SK-N-SH treated with all-trans-retinoic acid at 6 μM for 48 hours (cell line): ENCODE results near the gene SYTL4.

Experiments
- ATAC-seq: fragments of 200-7000 bp; cut with Tn5 transposase; 3 replicates; pipeline ENCODE4 v1.9.1; 2020; ENCODE audit warnings: mild to moderate bottlenecking, moderate library complexity
- ARNTL ChIP-seq: fragments of 450-650 bp; formaldehyde crosslinking; IDR thresholded peaks from 2 replicates; pipeline ENCODE4 v1.5.0; 2020; ENCODE audit warnings: low read depth, mild to moderate bottlenecking, moderate library complexity, borderline replicate concordance
- BACH2 ChIP-seq: fragments of 250-450 bp; sonication (Bioruptor Pico); IDR thresholded peaks from 2 replicates; pipeline ENCODE4 v1.9.0; 2021; ENCODE audit warnings: mild to moderate bottlenecking, borderline replicate concordance
- CSDC2 ChIP-seq: fragments of 250-450 bp; sonication (Bioruptor Pico); IDR thresholded peaks from 2 replicates; pipeline ENCODE4 v1.5.0; 2020; ENCODE audit warnings: mild to moderate bottlenecking, moderate library complexity
- ESRRG ChIP-seq: fragments of 250-450 bp; sonication (Bioruptor Pico); IDR thresholded peaks from 2 replicates; pipeline ENCODE4 v1.6.1; 2021; ENCODE audit warnings: mild to moderate bottlenecking
- GLIS3 ChIP-seq: fragments of 250-450 bp; sonication (Bioruptor Pico); IDR thresholded peaks from 2 replicates; pipeline ENCODE4 v1.5.0; 2020; ENCODE audit warnings: mild to moderate bottlenecking, moderate library complexity
- ISL1 ChIP-seq: fragments of 250-450 bp; sonication (Bioruptor Pico); IDR thresholded peaks from 2 replicates; pipeline ENCODE4 v2.1.2; 2022; ENCODE audit warnings: mild to moderate bottlenecking, moderate library complexity
- OSR1 ChIP-seq: fragments of 250-450 bp; sonication (Bioruptor Pico); IDR thresholded peaks from 2 replicates; pipeline ENCODE4 v1.8.0; 2022; ENCODE audit warnings: moderate library complexity, mild to moderate bottlenecking, inconsistent platforms
- POU6F1 ChIP-seq: fragments of 250-450 bp; sonication (Bioruptor Pico); IDR thresholded peaks from 2 replicates; pipeline ENCODE4 v1.8.0; 2021; ENCODE audit warnings: low read depth, mild to moderate bottlenecking, moderate library complexity, borderline replicate concordance
- PPARA ChIP-seq: fragments of 250-450 bp; sonication (Bioruptor Pico); IDR thresholded peaks from 2 replicates; pipeline ENCODE4 v1.5.0; 2020; ENCODE audit warnings: mild to moderate bottlenecking, borderline replicate concordance
- RARB ChIP-seq: fragments of 250-450 bp; sonication (Bioruptor Pico); IDR thresholded peaks from 2 replicates; pipeline ENCODE4 v1.8.0; 2021; ENCODE audit warnings: mild to moderate bottlenecking, moderate library complexity
- SNAI2 ChIP-seq: fragments of 250-450 bp; sonication (Bioruptor Pico); IDR thresholded peaks from 2 replicates; pipeline ENCODE4 v1.5.0; 2020; ENCODE audit warnings: mild to moderate bottlenecking, moderate library complexity
- TCF4 ChIP-seq: fragments of 250-450 bp; sonication (Bioruptor Pico); IDR thresholded peaks from 2 replicates; pipeline ENCODE4 v1.8.0; 2021; ENCODE audit warnings: mild to moderate bottlenecking, moderate library complexity, borderline replicate concordance
- TOX ChIP-seq: fragments of 250-450 bp; sonication (Bioruptor Pico); IDR thresholded peaks from 2 replicates; pipeline ENCODE4 v1.8.0; 2021; ENCODE audit warnings: mild to moderate bottlenecking, moderate library complexity, borderline replicate concordance
- ZC3H10 ChIP-seq: fragments of 250-450 bp; sonication (Bioruptor Pico); IDR thresholded peaks from 2 replicates; pipeline ENCODE4 v1.5.1; 2021; ENCODE audit warnings: mild to moderate bottlenecking, moderate library complexity
- ZFP3 ChIP-seq: fragments of 250-450 bp; sonication (Bioruptor Pico); IDR thresholded peaks from 2 replicates; pipeline ENCODE4 v1.5.0; 2020; ENCODE audit warnings: mild to moderate bottlenecking, moderate library complexity
- ZFP30 ChIP-seq: fragments of 450-650 bp; formaldehyde crosslinking; IDR thresholded peaks from 2 replicates; pipeline ENCODE4 v1.5.0; 2022; ENCODE audit warnings: mild to moderate bottlenecking, moderate library complexity
- ZNF565 ChIP-seq: fragments of 450-650 bp; formaldehyde crosslinking; conservative IDR thresholded peaks from 2 replicates; pipeline ENCODE4 v1.5.0; 2020; ENCODE audit warnings: low read depth, mild to moderate bottlenecking, moderate library complexity
- ZNF8 ChIP-seq: fragments of 450-650 bp; formaldehyde crosslinking; IDR thresholded peaks from 2 replicates; pipeline ENCODE4 v1.5.0; 2020; ENCODE audit warnings: mild to moderate bottlenecking, moderate library complexity
- TF ChIP-seq, protein P1 (sequence below): fragments of 250-450 bp; sonication (Bioruptor Pico); IDR thresholded peaks from 2 replicates; pipeline ENCODE4 v1.5.1; 2020; ENCODE audit warnings: low read depth, mild to moderate bottlenecking, moderate library complexity
- TF ChIP-seq, protein P2 (sequence below): fragments of 250-450 bp; sonication (Bioruptor Pico); IDR thresholded peaks from 2 replicates; pipeline ENCODE4 v1.8.0; 2020; ENCODE audit warnings: mild to moderate bottlenecking, moderate library complexity, borderline replicate concordance

SYTL4 gene

DNA sequence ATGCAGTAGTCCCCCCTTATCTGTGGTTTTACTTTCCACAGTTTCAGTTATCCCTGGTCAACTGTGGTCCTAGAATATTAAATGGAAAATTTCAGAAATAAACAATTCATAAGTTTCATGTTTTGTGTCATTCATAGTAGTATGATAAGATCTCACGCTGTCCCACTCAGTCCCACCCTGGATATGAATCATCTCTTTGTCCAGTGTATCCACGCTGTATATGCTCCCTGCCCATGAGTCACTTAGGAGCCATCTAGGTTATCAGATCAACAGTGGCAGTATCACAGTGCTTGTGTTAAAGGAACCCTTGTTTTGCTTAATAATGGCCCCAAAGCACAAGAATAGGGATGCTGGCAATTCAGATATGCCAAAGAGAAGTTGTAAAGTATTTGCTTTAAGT lies 16.2 kb upstream of the SYTL4 start:
- peak; percentile 46; the same call in 1 of the 3 replicates for ATAC-seq
- TF ChIP-seq ZNF8 (no peak), ARNTL (CRISPR knock-in tag) (no peak), CSDC2 (CRISPR knock-in tag) (no peak), OSR1 (CRISPR knock-in tag) (no peak), ZNF565 (CRISPR knock-in tag) (no peak), ZFP30 (CRISPR knock-in tag) (no peak), PPARA (CRISPR knock-in tag) (no peak), ESRRG (no peak)
- TF ChIP-seq, protein P1, sequence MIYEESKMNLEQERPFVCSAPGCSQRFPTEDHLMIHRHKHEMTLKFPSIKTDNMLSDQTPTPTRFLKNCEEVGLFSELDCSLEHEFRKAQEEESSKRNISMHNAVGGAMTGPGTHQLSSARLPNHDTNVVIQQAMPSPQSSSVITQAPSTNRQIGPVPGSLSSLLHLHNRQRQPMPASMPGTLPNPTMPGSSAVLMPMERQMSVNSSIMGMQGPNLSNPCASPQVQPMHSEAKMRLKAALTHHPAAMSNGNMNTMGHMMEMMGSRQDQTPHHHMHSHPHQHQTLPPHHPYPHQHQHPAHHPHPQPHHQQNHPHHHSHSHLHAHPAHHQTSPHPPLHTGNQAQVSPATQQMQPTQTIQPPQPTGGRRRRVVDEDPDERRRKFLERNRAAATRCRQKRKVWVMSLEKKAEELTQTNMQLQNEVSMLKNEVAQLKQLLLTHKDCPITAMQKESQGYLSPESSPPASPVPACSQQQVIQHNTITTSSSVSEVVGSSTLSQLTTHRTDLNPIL = no peak

DNA sequence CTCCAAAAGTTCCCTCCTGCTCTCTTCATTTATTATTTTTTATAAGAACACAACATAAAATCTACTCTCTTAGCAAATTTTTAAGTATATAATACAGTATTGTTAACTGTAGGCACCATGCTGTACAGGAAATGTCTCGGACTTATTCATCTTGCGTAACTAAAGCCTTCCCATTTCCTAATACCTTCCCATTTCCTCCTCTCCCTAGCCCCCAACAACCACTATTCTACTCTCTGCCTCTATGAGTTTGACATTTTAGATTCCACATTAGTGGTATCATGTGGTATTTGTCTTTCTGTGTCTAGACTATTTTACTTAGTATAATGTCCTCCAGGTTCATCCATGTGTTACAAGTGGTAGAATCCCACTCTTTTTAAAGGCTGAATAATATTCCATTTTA lies 15.8 kb upstream of the SYTL4 start:
- ATAC-seq = no peak
- no peak for TF ChIP-seq ARNTL (CRISPR knock-in tag)
- no peak for TF ChIP-seq OSR1 (CRISPR knock-in tag)
- no peak for TF ChIP-seq PPARA (CRISPR knock-in tag)
- no peak for TF ChIP-seq ISL1 (CRISPR knock-in tag)
- TF ChIP-seq ZC3H10 = no peak
- no peak for TF ChIP-seq POU6F1 (CRISPR knock-in tag)
- TF ChIP-seq, protein P2, sequence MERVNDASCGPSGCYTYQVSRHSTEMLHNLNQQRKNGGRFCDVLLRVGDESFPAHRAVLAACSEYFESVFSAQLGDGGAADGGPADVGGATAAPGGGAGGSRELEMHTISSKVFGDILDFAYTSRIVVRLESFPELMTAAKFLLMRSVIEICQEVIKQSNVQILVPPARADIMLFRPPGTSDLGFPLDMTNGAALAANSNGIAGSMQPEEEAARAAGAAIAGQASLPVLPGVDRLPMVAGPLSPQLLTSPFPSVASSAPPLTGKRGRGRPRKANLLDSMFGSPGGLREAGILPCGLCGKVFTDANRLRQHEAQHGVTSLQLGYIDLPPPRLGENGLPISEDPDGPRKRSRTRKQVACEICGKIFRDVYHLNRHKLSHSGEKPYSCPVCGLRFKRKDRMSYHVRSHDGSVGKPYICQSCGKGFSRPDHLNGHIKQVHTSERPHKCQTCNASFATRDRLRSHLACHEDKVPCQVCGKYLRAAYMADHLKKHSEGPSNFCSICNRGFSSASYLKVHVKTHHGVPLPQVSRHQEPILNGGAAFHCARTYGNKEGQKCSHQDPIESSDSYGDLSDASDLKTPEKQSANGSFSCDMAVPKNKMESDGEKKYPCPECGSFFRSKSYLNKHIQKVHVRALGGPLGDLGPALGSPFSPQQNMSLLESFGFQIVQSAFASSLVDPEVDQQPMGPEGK (CRISPR knock-in tag) = no peak
- TF ChIP-seq, all 23 proteins: peak for 0

DNA sequence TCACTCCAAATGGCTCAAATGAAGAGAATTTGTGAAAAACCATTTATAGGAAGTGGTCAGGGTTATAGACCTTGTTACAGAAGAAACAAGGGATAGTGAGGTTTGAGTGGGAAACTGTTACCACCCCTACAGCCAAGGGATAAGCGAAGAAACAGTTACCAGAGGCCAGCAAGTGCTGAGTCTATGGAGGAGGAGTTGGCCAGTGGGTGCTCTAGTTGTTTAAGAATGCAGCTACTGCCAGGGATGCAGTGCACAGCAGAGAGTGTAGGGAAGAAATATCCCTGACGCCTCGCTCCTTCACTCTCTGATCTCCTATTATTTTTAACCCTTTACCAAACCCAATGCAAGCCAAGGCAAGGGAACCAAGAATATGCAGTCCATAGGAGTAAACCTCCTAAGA lies 15.2 kb upstream of the SYTL4 start:
- ATAC-seq = no peak
- TF ChIP-seq ZFP3 (CRISPR knock-in tag) (no peak), CSDC2 (CRISPR knock-in tag) (no peak), SNAI2 (CRISPR knock-in tag) (no peak), ISL1 (CRISPR knock-in tag) (no peak), BACH2 (CRISPR knock-in tag) (no peak), ZC3H10 (no peak), RARB (CRISPR knock-in tag) (no peak), POU6F1 (CRISPR knock-in tag) (no peak)
- TF ChIP-seq, protein P1 = no peak

GRCh38 chrX:100745806-100746537 lies 14.1 kb upstream of the SYTL4 start:
- ATAC-seq = no peak
- no peak for TF ChIP-seq TOX (CRISPR knock-in tag)
- no peak for TF ChIP-seq ARNTL (CRISPR knock-in tag)
- no peak for TF ChIP-seq SNAI2 (CRISPR knock-in tag)
- TF ChIP-seq, all 23 proteins: peak for 0

DNA sequence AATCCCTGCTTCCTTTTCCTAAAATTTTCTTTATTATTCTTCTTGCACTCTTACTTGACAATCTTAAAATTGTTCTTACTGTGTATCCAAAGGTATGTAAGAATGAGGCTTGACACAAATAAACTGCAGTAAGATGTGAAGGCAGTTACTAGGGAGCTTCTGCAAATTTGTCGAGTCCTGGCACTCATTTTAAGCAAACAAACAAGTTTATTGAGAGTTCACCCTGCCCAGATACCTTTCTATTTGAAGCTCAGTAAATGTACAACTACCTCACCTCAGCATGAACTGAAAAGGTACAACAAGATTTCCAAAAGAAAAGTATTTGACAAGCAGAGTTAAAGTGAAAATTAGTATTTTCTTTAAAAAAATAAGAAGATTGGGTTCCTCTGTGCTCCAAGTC lies 13.3 kb upstream of the SYTL4 start:
- TF ChIP-seq TOX (CRISPR knock-in tag) = no peak
- TF ChIP-seq TCF4 (CRISPR knock-in tag) = no peak
- no peak for TF ChIP-seq ZFP3 (CRISPR knock-in tag)
- TF ChIP-seq GLIS3 = no peak
- TF ChIP-seq RARB (CRISPR knock-in tag) = no peak
- TF ChIP-seq CSDC2 (CRISPR knock-in tag) = no peak
- TF ChIP-seq, protein P2 (CRISPR knock-in tag) = no peak
- TF ChIP-seq ZFP30 (CRISPR knock-in tag) = no peak
- ATAC-seq = no peak
